Stimulated activated effector memory CD8-positive, alpha-beta T cell treated with anti-CD3 and anti-CD28 coated beads, Interleukin-12 subunit alpha, Interleukin-12 subunit beta, amount 100 ng/mL, for 72 hours (primary cell): ENCODE measurements around the gene UBQLN3.

Experiments
- ATAC-seq: fragments of 150-1000 bp; cut with Tn5 transposase; 2 replicates; pipeline ENCODE4 v1.10.0; 2021
- DNase-seq, 2 donors: peaks; one replicate each; pipeline ENCODE4 v3.0.0; 2021 to 2022; ENCODE audit warnings: low spot score in 2 of 2
- H3K27ac Mint-ChIP-seq: one replicate; pipeline ENCODE4 v1.8.0; 2022; ENCODE audit warnings: mild to moderate bottlenecking, mixed read lengths
- H3K36me3 Mint-ChIP-seq: one replicate; pipeline ENCODE4 v1.8.0; 2022; ENCODE audit warnings: mild to moderate bottlenecking, mixed read lengths
- H3K4me1 Mint-ChIP-seq: one replicate; pipeline ENCODE4 v1.8.0; 2022; ENCODE audit warnings: mixed read lengths
- H3K4me3 Mint-ChIP-seq: one replicate; pipeline ENCODE4 v1.8.0; 2022; ENCODE audit warnings: mild to moderate bottlenecking, mixed read lengths
- H3K9me3 Mint-ChIP-seq: one replicate; pipeline ENCODE4 v1.8.0; 2022; ENCODE audit warnings: mixed read lengths

The UBQLN3 gene

DNA sequence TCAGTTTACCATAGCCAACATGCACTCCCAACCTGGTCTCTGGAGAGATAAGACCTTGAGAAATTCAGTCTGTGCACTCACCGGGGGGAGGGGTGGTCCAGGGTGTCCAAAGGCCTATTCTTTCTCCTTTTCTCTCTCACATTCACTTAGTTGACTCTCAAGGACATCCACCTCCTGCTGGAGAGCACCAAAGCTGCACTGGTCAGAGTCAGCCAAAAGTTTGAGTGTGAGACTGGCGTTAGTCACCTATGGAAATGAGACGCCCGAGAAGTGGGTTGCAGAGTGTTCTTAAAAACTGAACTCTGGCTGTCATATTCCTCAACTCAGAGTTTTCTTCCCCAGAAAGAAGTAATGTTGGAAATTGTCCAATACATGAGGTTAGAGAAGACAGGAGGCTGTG is 11.8 kb upstream of the UBQLN3 start:
- Mint-ChIP-seq H3K9me3 (no peaks in the 10 kb centered on the region), H3K4me3 (no peak overlapping the region), H3K36me3 (no peaks in the 10 kb centered on the region)

DNA sequence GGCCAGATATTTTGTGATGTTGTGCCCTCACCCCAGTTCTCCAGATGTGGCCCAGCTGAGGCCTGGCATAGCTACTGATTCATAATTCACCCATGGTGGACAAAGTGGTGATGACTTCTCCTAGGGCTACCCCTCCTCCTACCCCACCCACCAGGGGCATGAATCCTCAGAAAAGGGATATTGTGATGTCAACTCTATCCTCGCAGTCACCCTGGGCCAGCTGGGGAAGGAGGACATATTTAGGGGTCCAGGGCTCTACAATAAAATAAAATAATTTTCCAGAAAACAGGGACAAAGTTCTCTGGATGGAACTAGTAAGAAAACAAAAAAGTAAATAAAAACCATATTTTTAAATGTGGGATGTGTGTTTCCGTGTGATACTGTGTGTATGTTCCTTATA is 6.8 kb upstream of the UBQLN3 start, which contains the start of gene UBQLNL:
Gene UBQLNL, minus strand, starts transcription at position 101 of the 400 bp plus-strand sequence. CDS start 258 bp downstream, outside the sequence.
- H3K9me3 Mint-ChIP-seq: no peaks in the 10 kb centered on the region
- no peaks in the 10 kb centered on the region for H3K4me1 Mint-ChIP-seq
- DNase-seq (no peak), ATAC-seq (no peak)
- no peak within 1 kb of the TSS for H3K4me3 Mint-ChIP-seq
- no peaks in the 10 kb centered on the region for H3K36me3 Mint-ChIP-seq
- H3K27ac Mint-ChIP-seq: no peak within 1 kb of the TSS

More for the DNA sequence above, 11.8 kb upstream of the UBQLN3 start:
- DNase-seq (no peak), ATAC-seq (no peak)
- Mint-ChIP-seq H3K4me1 (no peaks in the 10 kb centered on the region), H3K27ac (no peak overlapping the region)

DNA sequence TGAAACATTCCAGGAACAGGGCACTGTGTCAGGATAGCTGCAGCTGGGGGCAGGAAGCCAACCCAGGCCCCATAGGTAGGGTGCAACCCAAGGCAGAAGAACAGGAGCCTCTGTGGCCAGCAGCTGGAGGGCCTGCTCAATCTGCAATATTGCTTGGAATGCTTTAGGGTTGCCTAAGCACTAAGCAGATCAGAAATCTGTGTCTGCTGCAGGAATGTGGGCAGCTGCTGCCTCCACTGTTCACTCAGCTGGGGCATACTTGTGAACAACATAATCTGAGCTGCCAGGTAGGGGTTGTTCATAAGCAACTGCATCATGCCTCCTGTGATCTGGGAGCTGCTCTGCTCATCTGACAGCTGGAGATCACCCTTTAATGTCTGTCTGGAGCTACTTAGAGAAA is 5.1 kb upstream of the UBQLN3 start:
- no peaks in the 10 kb centered on the region for H3K9me3 Mint-ChIP-seq
- no peak overlapping the region for H3K4me3 Mint-ChIP-seq
- H3K36me3 Mint-ChIP-seq: no peaks in the 10 kb centered on the region
- H3K27ac Mint-ChIP-seq: no peak overlapping the region
- ATAC-seq (peak; percentile 36), DNase-seq (no peak)
- no peaks in the 10 kb centered on the region for H3K4me1 Mint-ChIP-seq

DNA sequence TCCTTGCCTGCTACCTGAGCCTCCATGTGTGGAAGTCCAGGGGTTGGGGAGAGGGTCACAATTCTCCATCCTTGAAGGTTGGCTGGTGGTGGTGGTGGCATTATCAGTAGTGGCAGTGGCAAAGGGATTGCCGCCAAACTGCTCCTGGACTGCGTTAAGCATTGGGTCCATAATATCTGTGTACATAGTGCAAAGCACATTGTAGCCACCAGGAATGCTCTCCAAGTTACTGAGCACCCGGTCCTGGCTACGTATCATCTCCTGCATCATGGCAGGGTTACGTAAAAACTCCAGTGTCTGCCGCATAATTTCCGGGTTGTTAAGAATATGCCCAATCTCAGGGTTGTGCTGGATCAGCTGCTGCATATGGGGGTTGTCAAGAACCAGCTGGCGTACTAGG is 1.2 kb downstream of the UBQLN3 start:
- no peak overlapping the region for H3K27ac Mint-ChIP-seq
- no peaks in the 10 kb centered on the region for H3K4me1 Mint-ChIP-seq
- DNase-seq (no peak), ATAC-seq (no peak)
- no peaks in the 10 kb centered on the region for H3K36me3 Mint-ChIP-seq
- H3K9me3 Mint-ChIP-seq: no peaks in the 10 kb centered on the region
- no peak overlapping the region for H3K4me3 Mint-ChIP-seq

DNA sequence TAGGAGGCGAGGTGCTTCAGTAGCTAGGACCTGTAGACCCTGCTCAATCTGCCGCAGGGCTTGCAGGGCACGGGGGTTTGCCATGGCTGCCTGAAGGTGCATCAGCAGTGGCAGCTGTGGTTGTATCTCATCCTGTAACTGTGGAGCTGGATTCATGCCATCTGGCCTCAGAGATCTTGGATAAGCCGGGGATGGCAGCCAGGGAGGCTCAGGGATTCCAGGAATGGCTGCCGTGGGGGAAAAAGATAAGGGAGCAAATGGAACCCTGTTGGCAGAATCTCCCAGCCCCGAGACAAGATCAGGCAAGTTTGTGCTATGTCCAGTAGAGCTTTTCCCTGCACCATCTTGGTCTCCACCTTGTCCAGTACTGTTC is 1.8 kb downstream of the UBQLN3 start:
- H3K4me1 Mint-ChIP-seq: no peaks in the 10 kb centered on the region
- H3K9me3 Mint-ChIP-seq: no peaks in the 10 kb centered on the region
- no peak overlapping the region for H3K27ac Mint-ChIP-seq
- ATAC-seq: peak; percentile 14
- H3K36me3 Mint-ChIP-seq: no peaks in the 10 kb centered on the region
- no peak for DNase-seq
- no peak overlapping the region for H3K4me3 Mint-ChIP-seq

DNA sequence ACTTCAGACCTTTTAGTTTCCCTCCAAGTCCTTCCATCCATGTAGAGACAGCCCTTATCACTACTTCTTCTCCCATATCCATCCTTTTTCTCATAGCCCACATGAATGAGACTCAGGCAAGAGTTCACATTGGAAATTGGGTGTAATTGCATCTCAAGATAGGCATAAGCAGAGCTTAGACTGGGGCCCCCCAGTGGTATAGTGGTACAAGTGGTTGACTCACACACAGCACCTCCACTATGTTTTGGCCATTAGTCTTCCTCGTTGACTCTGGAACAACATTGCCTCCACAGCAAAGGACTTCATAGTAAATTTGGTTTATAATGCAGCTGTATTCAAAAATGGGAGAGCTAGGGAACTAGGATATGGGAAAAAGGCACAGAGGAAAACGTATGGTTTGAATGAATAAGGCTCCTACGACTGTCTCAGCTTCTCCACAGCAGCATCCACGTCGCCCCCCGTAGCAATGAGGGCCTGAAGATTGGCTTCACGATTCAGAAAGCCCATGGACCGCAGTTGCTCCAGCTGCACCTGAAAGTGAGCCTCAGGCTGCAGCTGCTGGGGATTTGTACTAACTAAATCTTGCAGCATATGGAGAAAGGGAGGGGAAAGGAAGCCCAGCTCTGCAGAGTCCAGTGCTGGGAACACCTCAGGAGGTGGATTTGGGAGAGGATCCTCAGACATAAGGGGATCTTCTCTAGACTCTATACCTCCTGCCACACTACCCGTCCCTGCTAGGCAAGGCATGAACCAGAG is 2.4 kb downstream of the UBQLN3 start:
- H3K36me3 Mint-ChIP-seq: no peaks in the 10 kb centered on the region
- no peaks in the 10 kb centered on the region for H3K9me3 Mint-ChIP-seq
- H3K4me1 Mint-ChIP-seq: no peaks in the 10 kb centered on the region
- ATAC-seq: no peak
- H3K27ac Mint-ChIP-seq: no peak overlapping the region
- no peak overlapping the region for H3K4me3 Mint-ChIP-seq
- no peak for DNase-seq

DNA sequence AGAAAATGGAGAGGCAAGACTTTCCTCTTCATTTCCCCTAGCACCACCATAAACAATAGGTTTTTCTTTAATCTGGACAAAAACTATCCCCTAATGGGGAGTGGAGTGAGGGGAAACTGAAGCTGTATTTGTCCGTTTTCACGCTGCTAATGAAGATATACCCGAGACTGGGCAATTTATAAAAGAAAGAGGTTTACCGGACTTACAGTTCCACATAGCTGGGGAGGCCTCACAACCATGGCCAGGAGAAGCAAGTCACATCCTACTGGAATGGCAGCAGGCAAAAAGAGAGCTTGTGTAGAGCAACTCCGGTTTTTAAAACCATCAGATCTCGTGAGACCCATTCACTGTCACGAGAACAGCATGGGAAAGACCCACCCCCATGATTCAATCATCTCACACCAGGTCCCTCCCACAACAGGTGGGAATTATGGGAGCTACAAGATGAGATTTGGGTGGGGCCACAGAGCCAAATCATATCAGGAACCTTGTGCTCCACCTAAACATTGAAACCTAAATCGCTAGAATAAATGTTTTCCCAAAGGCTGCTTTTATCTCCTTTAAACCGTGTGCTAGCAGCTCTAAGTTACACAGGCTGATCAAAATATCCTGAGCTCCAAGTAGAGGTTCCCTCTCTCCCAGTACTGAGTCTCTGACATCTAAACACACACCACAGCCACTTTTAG is 4.3 kb downstream of the UBQLN3 start:
- DNase-seq (no peak), ATAC-seq (no peak)
- Mint-ChIP-seq H3K9me3 (no peaks in the 10 kb centered on the region), H3K4me1 (no peaks in the 10 kb centered on the region), H3K27ac (no peak overlapping the region), H3K4me3 (no peak overlapping the region), H3K36me3 (no peaks in the 10 kb centered on the region)

DNA sequence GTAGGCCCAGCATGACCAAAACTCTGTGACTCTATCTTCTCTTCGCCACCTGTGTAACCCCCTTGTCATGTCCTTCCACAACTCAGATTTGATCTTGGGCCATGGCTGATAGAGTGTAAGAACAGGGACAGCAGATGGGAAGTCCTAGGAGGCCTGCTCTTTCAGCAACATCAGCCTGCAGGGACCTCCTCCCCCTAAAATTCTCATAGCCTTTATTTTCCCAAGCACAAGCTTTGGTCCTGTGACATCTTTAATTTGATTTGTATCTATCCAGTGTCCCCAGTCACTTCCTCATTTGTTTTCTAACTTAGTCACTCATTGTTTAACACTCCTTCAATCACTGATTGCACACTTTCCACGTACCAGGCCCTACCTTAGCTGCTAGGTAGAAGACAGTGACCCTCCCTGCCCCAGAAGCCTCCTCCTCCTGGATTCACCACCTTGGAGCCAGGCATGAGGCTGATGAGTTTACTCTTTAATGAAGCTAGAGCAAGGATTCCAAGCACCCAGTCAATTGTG is 5.3 kb downstream of the UBQLN3 start:
- ATAC-seq (no peak), DNase-seq (no peak)
- Mint-ChIP-seq H3K9me3 (no peaks in the 10 kb centered on the region), H3K36me3 (no peaks in the 10 kb centered on the region), H3K4me3 (no peak overlapping the region), H3K4me1 (no peaks in the 10 kb centered on the region), H3K27ac (no peak overlapping the region)

DNA sequence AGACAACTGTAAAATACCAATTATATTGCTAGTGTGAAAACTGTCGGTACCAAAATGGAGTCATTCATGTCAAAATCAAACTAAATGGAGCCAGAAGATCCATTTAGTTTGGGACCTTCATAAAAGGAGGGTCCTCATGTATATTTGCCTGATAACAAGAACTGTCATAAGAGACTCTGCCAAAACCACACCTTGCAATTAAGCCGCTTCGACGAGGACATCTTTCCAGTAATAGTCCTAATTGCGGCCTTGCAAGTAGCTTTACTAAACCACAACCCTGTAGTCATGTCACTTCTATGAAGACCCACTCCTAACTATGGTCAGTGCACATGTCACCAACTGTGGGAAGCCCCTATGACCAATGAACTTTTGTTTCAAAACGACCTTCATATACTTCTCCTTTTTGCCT is 9.4 kb downstream of the UBQLN3 start:
- no peak for ATAC-seq

DNA sequence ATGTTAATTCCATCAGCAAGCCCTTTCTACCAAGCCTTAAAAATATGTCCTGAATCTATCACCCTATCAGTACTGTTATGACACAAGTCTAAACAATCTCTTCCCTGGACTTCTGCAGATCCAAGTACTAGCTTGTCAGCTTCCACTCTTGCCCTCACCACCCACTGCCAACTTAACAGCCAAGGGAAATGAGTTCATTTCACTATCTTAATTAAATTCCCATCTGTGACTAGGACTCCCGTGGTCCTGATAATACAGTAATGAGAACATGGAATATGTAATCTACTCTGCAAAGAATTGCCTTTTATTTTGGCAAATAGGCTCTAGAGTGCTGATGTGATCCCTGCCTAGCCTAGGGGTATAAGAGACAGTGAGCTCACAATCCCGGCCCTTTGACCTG is 10.1 kb downstream of the UBQLN3 start:
- Mint-ChIP-seq H3K4me3 (no peak overlapping the region), H3K4me1 (no peaks in the 10 kb centered on the region), H3K27ac (no peak overlapping the region), H3K9me3 (no peaks in the 10 kb centered on the region), H3K36me3 (no peaks in the 10 kb centered on the region)
- ATAC-seq: no peak
- no peak for DNase-seq

More for the DNA sequence above, 9.4 kb downstream of the UBQLN3 start:
- DNase-seq: no peak
- Mint-ChIP-seq H3K4me1 (no peaks in the 10 kb centered on the region), H3K27ac (no peak overlapping the region), H3K9me3 (no peaks in the 10 kb centered on the region), H3K36me3 (no peaks in the 10 kb centered on the region), H3K4me3 (no peak overlapping the region)

DNA sequence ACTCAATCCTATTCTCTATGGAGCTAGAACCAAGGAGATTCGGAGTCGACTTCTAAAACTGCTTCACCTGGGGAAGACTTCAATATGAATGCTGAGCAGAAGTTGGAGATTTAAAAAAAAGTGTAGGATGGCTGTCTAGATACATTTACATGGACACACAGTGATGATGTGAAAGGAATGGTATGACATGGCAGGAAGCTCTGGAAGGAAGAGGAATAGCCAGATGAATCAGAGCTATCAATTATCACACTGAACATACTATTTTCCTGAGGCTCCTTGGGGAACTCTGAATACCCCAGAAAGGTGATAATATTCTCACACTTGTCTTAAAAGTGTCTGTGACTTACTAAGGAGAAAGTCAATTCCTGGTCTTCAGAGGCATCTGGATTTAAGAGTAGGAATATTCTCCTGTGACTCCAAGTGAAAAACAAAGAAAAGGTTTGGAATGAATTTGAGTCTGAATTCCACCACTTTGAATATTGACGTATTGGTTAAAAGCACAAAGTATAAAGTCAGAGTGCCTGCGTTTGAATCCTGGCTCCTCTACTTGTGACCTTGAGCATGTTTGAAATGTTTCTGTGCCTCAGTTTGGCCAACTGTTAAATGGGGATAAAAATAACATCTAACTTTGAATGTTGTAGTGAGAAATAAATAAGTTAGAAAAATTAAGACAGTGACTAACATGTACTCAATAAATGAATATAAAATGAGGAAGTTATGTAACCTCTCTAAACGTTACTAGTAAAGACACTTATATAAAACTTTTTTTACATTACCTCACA is 20.0 kb downstream of the UBQLN3 start:
- ATAC-seq: no peak
- Mint-ChIP-seq H3K27ac (no peak overlapping the region), H3K4me3 (no peak overlapping the region), H3K9me3 (no peaks in the 10 kb centered on the region), H3K36me3 (no peaks in the 10 kb centered on the region), H3K4me1 (no peaks in the 10 kb centered on the region)
- no peak for DNase-seq

DNA sequence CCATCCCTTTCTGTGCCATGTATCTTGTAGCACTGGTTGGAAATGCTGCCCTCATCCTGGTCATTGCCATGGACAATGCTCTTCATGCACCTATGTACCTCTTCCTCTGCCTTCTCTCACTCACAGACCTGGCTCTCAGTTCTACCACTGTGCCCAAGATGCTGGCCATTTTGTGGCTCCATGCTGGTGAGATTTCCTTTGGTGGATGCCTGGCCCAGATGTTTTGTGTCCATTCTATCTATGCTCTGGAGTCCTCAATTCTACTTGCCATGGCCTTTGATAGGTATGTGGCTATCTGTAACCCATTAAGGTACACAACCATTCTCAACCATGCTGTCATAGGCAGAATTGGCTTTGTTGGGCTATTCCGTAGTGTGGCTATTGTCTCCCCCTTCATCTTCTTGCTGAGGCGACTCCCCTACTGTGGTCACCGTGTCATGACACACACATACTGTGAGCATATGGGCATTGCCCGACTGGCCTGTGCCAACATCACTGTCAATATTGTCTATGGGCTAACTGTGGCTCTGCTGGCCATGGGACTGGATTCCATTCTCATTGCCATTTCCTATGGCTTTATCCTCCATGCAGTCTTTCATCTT is 20.9 kb downstream of the UBQLN3 start:
- H3K36me3 Mint-ChIP-seq: no peaks in the 10 kb centered on the region
- no peak overlapping the region for H3K4me3 Mint-ChIP-seq
- H3K9me3 Mint-ChIP-seq: no peaks in the 10 kb centered on the region
- H3K27ac Mint-ChIP-seq: no peak overlapping the region
- DNase-seq (no peak), ATAC-seq (peak; percentile 12)
- no peaks in the 10 kb centered on the region for H3K4me1 Mint-ChIP-seq

DNA sequence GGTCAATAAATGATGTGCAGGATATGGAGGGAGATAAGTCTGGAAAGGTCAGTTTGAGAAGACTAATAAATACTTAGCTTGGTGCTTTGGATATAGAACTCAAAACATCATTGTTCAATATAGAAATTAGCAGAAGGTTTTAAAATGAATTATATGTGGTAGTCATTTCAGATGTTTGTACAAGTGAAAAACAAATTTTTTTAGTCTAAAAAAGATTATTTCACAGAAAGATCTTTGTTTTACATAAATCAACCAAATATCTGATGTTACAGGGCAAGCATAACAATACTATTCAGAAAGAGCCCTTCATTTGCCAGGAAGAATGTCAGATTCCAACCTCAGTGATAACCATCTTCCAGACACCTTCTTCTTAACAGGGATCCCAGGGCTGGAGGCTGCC is 21.4 kb downstream of the UBQLN3 start, which contains the start of gene OR52D1:
Gene OR52D1, plus strand, starts transcription at position 301 of the 400 bp plus-strand sequence. Its CDS starts 22 bp downstream, at position 323.
- Mint-ChIP-seq H3K4me1 (no peaks in the 10 kb centered on the region), H3K36me3 (no peaks in the 10 kb centered on the region), H3K4me3 (no peak within 1 kb of the TSS), H3K9me3 (no peaks in the 10 kb centered on the region), H3K27ac (no peak within 1 kb of the TSS)
- DNase-seq (no peak), ATAC-seq (no peak)

DNA sequence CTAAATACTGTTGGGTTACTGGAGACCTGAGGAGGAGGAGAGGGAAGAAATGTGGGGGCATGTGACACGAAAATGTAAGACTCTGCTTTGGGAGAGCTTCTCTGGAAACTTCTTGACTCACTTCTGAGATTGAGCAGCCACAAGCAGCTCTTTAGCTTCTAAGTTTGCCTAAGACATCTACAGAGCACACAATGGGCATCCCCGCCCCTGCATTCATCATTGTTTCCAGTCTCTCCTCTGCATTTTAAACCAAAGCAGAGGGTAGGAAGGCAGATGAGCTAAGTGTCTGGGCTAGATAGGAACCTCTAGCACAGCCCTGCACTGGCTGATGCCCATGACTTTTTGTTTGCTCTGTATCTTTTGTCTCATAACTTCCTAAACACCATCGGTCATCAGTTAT is 23.3 kb downstream of the UBQLN3 start:
- DNase-seq (no peak), ATAC-seq (peak; percentile 58)
- H3K36me3 Mint-ChIP-seq: no peaks in the 10 kb centered on the region
- H3K4me3 Mint-ChIP-seq: no peak overlapping the region
- H3K9me3 Mint-ChIP-seq: no peaks in the 10 kb centered on the region
- H3K27ac Mint-ChIP-seq: no peak overlapping the region
- no peaks in the 10 kb centered on the region for H3K4me1 Mint-ChIP-seq

DNA sequence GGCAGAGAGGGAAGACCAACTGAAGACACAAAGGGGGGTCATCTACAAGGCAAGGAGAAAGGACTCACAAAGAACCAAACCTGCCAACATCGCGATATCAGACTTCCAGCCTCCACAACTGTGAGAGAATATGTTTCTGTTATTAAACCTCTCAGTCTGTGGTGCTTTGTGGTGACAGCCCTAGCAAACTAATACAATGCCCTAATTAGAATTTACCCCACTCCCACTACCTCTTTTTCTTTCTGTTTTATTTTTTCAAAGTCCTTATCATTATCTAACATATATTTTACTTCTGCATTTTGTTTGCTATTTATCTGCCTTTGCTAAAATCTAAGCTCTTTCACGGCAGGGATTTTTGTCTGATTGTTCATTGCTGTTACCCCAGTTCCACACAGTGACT is 23.8 kb downstream of the UBQLN3 start:
- Mint-ChIP-seq H3K4me1 (no peaks in the 10 kb centered on the region), H3K9me3 (no peaks in the 10 kb centered on the region), H3K36me3 (no peaks in the 10 kb centered on the region), H3K27ac (no peak overlapping the region), H3K4me3 (no peak overlapping the region)
- DNase-seq (no peak), ATAC-seq (no peak)
